ENCODE measurements around the gene CTDSPL.

CTDSPL gene

DNA sequence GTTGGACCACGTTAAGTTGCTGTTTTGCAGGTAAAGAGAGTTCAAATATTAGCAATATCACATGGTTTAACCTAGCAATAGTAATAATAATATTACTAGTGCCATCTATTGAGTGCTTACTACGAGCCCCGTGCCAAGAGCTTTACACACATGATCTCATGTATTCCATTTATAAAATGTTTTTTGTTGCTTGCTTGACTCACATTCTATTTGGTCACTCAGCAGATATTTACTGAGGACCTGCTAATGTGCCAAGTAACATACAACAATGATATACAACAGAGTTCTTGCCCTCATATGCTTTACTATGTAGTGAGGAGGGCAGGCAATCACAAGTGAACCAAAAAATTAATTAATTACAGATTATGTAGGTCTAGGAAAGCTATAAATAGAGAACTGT, 36.7 kb downstream of the CTDSPL start:
- ATAC-seq (ENCODE audit: insufficient read depth, low read depth), result no peak
- Histone ChIP-seq H3K79me2 (ENCODE audit: insufficient read depth, low read length) (peaks cover 49% of the 10 kb centered on the region), H4K20me1 (ENCODE audit: insufficient read depth, low read length) (peaks cover 42% of the 10 kb centered on the region), H3K27ac (ENCODE audit: low read length) (no peak overlapping the region), H3K9me3 (ENCODE audit: insufficient read depth, low read length, severe bottlenecking) (no peaks in the 10 kb centered on the region), H3K4me3 (ENCODE audit: low read depth in 1 of 2, low read length in 2 of 2) (no peak overlapping the region), H3K4me2 (ENCODE audit: insufficient read depth, low read length) (no peak overlapping the region), H2AFZ (ENCODE audit: low read depth, low read length) (no peak overlapping the region), H3K27me3 (ENCODE audit: insufficient read depth, low read length, poor library complexity) (no peaks in the 10 kb centered on the region), H3K4me1 (ENCODE audit: insufficient read depth, low read length) (no peaks in the 10 kb centered on the region), H3K36me3 (ENCODE audit: insufficient read depth, low read length) (no peaks in the 10 kb centered on the region; the same call in 1 of the 2 replicates), H3K9ac (ENCODE audit: low read depth, low read length) (no peak overlapping the region)
- no peak for TF ChIP-seq EZH2 (IDR thresholded peaks at IDR 0.05; ENCODE audit: borderline replicate concordance, low read depth, low read length, severe bottlenecking)
- TF ChIP-seq, protein P1, sequence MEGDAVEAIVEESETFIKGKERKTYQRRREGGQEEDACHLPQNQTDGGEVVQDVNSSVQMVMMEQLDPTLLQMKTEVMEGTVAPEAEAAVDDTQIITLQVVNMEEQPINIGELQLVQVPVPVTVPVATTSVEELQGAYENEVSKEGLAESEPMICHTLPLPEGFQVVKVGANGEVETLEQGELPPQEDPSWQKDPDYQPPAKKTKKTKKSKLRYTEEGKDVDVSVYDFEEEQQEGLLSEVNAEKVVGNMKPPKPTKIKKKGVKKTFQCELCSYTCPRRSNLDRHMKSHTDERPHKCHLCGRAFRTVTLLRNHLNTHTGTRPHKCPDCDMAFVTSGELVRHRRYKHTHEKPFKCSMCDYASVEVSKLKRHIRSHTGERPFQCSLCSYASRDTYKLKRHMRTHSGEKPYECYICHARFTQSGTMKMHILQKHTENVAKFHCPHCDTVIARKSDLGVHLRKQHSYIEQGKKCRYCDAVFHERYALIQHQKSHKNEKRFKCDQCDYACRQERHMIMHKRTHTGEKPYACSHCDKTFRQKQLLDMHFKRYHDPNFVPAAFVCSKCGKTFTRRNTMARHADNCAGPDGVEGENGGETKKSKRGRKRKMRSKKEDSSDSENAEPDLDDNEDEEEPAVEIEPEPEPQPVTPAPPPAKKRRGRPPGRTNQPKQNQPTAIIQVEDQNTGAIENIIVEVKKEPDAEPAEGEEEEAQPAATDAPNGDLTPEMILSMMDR (IDR thresholded peaks at IDR 0.05; ENCODE audit: borderline replicate concordance, extremely low read depth, low read length, poor library complexity, severe bottlenecking), result no peak
- no peak for DNase-seq

DNA sequence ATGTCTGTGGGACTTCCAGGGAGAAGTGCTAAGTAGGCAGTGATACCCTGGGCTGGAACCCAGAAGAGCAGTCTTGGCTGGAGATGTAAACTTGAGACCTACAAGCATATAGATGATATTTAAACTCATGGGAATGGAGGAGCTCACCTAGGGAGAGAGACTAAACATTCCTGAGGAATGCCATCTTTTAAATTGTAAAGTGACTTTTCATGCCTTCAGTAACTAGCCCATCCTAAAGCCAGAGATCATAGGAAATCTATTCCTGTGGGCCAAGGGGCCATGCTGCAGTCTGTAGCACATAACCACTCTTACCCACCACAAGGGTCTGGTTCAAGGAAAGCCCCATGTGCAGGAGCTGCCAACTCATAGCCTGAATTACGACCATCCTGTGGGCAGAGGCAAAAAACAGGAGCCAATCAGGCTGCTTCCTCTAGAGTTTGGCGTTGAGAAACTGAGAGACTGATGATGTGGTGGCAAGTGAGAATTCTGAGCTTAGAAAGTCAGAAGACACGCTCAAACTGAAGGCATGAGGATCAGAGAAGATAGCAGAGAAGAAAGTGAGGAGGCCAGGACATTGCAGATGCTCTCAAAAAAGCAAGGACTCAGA, 37.5 kb downstream of the CTDSPL start:
- H3K79me2 ChIP-seq (ENCODE audit: insufficient read depth, low read length), result peaks cover 51% of the 10 kb centered on the region
- TF ChIP-seq, protein P1 (IDR thresholded peaks at IDR 0.05; ENCODE audit: borderline replicate concordance, extremely low read depth, low read length, poor library complexity, severe bottlenecking), result no peak
- TF ChIP-seq EZH2 (IDR thresholded peaks at IDR 0.05; ENCODE audit: borderline replicate concordance, low read depth, low read length, severe bottlenecking), result no peak
- no peaks in the 10 kb centered on the region; the same call in 1 of the 2 replicates for H3K36me3 ChIP-seq (ENCODE audit: insufficient read depth, low read length)
- H3K27ac ChIP-seq (ENCODE audit: low read length), result no peak overlapping the region
- no peaks in the 10 kb centered on the region for H3K9me3 ChIP-seq (ENCODE audit: insufficient read depth, low read length, severe bottlenecking)
- H3K9ac ChIP-seq (ENCODE audit: low read depth, low read length), result no peak overlapping the region
- H3K4me2 ChIP-seq (ENCODE audit: insufficient read depth, low read length), result no peak overlapping the region
- no peaks in the 10 kb centered on the region for H3K27me3 ChIP-seq (ENCODE audit: insufficient read depth, low read length, poor library complexity)
- H3K4me3 ChIP-seq (ENCODE audit: low read depth in 1 of 2, low read length in 2 of 2), result no peak overlapping the region
- peaks cover 49% of the 10 kb centered on the region for H4K20me1 ChIP-seq (ENCODE audit: insufficient read depth, low read length)
- H2AFZ ChIP-seq (ENCODE audit: low read depth, low read length), result no peak overlapping the region
- ATAC-seq (ENCODE audit: insufficient read depth, low read depth), result no peak; the same call in 2 of the 3 replicates
- DNase-seq, result no peak
- no peaks in the 10 kb centered on the region for H3K4me1 ChIP-seq (ENCODE audit: insufficient read depth, low read length)

DNA sequence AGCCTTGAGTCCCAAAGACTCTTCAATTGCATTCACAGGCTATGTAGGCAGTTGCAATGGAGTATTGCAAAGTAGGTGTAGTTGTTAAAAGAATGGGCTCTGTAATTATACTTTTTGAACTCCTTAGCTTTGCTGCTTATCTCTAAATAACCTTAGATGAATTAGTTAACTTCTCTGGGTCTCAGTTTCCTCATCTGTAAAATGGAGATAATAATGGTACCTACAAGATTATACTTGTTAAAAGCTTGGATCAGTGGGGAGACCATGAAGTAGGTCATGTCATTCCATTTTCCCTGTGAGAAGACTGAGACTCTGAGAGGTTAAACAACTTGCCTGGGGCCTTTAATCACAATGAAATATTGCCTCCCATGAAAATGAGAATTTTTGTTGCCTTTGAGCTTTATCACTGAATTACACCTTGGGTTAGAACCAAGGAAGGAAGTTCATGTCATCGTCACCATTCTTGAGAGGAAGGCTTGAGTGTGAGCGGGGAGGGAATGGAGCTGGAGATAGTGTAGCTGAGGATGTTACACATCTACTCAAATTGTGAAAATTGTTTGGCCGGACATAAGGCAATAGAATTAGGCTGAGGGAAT, 38.1 kb downstream of the CTDSPL start:
- Histone ChIP-seq H3K27me3 (ENCODE audit: insufficient read depth, low read length, poor library complexity) (no peaks in the 10 kb centered on the region), H3K36me3 (ENCODE audit: insufficient read depth, low read length) (no peaks in the 10 kb centered on the region; the same call in 1 of the 2 replicates), H3K4me1 (ENCODE audit: insufficient read depth, low read length) (no peaks in the 10 kb centered on the region), H3K9ac (ENCODE audit: low read depth, low read length) (no peak overlapping the region), H2AFZ (ENCODE audit: low read depth, low read length) (no peak overlapping the region), H3K79me2 (ENCODE audit: insufficient read depth, low read length) (peaks cover 49% of the 10 kb centered on the region), H4K20me1 (ENCODE audit: insufficient read depth, low read length) (peaks cover 55% of the 10 kb centered on the region), H3K9me3 (ENCODE audit: insufficient read depth, low read length, severe bottlenecking) (no peaks in the 10 kb centered on the region), H3K4me2 (ENCODE audit: insufficient read depth, low read length) (no peak overlapping the region), H3K27ac (ENCODE audit: low read length) (no peak overlapping the region), H3K4me3 (ENCODE audit: low read depth in 1 of 2, low read length in 2 of 2) (no peak overlapping the region)
- DNase-seq (no peak), ATAC-seq (ENCODE audit: insufficient read depth, low read depth) (no peak)
- TF ChIP-seq, protein P1 (IDR thresholded peaks at IDR 0.05; ENCODE audit: borderline replicate concordance, extremely low read depth, low read length, poor library complexity, severe bottlenecking), result no peak
- TF ChIP-seq EZH2 (IDR thresholded peaks at IDR 0.05; ENCODE audit: borderline replicate concordance, low read depth, low read length, severe bottlenecking), result no peak
